ENCODE data around the gene MAP2K5.

DNA sequence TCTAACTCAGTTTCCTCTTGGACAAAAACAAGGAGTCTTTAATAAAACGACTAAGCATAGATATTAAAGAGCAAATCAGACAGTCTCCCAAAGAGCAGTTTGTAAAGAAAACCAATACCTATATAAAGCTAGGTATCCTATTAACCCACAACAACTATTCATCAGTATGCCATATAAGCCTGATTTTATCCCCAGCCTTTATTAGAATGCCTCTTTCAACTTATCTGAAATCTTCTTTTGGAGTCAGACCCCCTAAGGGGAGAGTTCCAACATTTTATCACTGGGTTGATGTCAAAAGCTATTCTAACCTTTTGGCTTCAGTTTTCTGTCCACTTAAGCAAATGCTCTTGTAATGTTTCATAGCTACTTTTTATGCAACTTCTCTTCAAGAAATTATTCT, 17.8 kb downstream of the MAP2K5 start:
- TF ChIP-seq, protein P1, sequence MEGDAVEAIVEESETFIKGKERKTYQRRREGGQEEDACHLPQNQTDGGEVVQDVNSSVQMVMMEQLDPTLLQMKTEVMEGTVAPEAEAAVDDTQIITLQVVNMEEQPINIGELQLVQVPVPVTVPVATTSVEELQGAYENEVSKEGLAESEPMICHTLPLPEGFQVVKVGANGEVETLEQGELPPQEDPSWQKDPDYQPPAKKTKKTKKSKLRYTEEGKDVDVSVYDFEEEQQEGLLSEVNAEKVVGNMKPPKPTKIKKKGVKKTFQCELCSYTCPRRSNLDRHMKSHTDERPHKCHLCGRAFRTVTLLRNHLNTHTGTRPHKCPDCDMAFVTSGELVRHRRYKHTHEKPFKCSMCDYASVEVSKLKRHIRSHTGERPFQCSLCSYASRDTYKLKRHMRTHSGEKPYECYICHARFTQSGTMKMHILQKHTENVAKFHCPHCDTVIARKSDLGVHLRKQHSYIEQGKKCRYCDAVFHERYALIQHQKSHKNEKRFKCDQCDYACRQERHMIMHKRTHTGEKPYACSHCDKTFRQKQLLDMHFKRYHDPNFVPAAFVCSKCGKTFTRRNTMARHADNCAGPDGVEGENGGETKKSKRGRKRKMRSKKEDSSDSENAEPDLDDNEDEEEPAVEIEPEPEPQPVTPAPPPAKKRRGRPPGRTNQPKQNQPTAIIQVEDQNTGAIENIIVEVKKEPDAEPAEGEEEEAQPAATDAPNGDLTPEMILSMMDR (IDR thresholded peaks at IDR 0.05), result no peak
- TF ChIP-seq POLR2A (IDR thresholded peaks at IDR 0.05), result no peak

Measured in tibial nerve (tissue), 3 donors.